ENCODE data around the gene ITM2C. TPM values are rescaled to one million over a fixed set of nuclear protein-coding genes. Genes with fewer than 3 reads are reported as not detected.

The ITM2C gene
- total and polyA plus RNA-seq, 9 of the 15 experiments (the other 6 are each of a cell fraction or from before 2014, with no cell fraction given), result 0.49 to 58.8 (median 21.5) TPM

GRCh38 chr2:230893841-230894781 lies 29.4 kb downstream of the ITM2C start:
- Histone ChIP-seq H3K27me3 (ENCODE audit: control insufficient read depth in 2 of 2, insufficient read depth in 2 of 2, low read length in 2 of 2) (peaks cover 8 to 59% of the 10 kb centered on the region in 2 experiments; a peak in 4 of 5 replicates), H3K36me3 (ENCODE audit: control insufficient read depth, insufficient read depth, low read length) (no peaks in the 10 kb centered on the region), H2AFZ (ENCODE audit: low read depth, low read length) (no peak overlapping the region), H3K9ac (ENCODE audit: insufficient read depth in 1 of 2, low read depth in 2 of 2, low read length in 2 of 2) (no peak overlapping the region), H3K4me3 (no peak overlapping the region), H3K9me1 (ENCODE audit: control insufficient read depth, insufficient read depth, low read length) (no peaks in the 10 kb centered on the region), H3K27ac (ENCODE audit: extremely low read depth, low read depth, low read length) (no peak overlapping the region), H3K4me1 (replicated peaks in 1 of 2; ENCODE audit: control insufficient read depth in 2 of 2, insufficient read depth in 2 of 2, low read length in 2 of 2) (no peaks in the 10 kb centered on the region; a peak in 2 of 5 replicates), H3K9me3 (replicated peaks; ENCODE audit: control insufficient read depth, insufficient read depth, low read depth, low read length) (no peaks in the 10 kb centered on the region), H3K79me2 (ENCODE audit: control insufficient read depth, insufficient read depth, low read length) (no peaks in the 10 kb centered on the region), H4K20me1 (replicated peaks; ENCODE audit: control insufficient read depth, insufficient read depth, low read length) (no peaks in the 10 kb centered on the region), H3K4me2 (ENCODE audit: insufficient read depth, low read length) (no peak overlapping the region)
- TF ChIP-seq HNRNPL (IDR thresholded peaks at IDR 0.05; ENCODE audit: low read depth, low read length) (no peak), L3MBTL2 (IDR thresholded peaks at IDR 0.05) (peak; percentile 50; the same call in 1 of the 2 replicates), SPI1 (IDR thresholded peaks at IDR 0.05; ENCODE audit: borderline replicate concordance, low read depth, low read length) (peak; percentile 38; the same call in 1 of the 2 replicates)
- CTCF ChIA-PET (ENCODE audit: low intra/inter-chr PET ratio), result no interaction called here
- in situ Hi-C loops (cut with MboI), result no loop called here
- 14% methylated on average over 16 of the region's 19 CpGs for WGBS (ENCODE audit: insufficient coverage, low coverage, missing lambda C conversion rate)
- BruUV-seq (replicated peaks), result no TSS peak
- POLR2A ChIA-PET, result interaction anchor here (0.6 kb wide), 1 partner anchor 72 kb away, joined by 3 read pairs; no protein-coding TSS in a partner anchor
- ATAC-seq (no peak), DNase-seq (ENCODE audit: extremely low read depth in 1 of 4, low spot score in 3 of 4) (no peak), FAIRE-seq (no peak)
- intact Hi-C loops (cut with micrococcal nuclease), result no loop called here
